ENCODE data around the gene TMEM40.

DNA sequence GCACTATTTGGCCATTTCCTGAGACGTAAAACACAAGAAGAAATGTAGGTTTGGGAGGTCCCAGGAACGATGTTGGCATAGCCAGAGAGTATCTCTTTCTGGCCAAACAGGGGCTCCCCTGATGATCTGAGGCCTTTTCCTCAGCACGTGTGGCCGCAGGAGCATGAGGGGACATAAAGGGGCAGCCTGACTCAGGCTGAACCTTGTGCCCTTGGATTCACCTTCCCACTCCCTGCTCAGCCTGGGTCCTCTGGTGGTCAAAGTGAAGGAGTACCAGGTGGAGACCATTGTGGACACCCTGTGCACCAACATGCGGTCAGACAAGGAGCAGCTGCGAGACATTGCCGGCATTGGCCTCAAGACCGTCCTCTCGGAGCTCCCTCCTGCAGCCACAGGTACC is 48.0 kb upstream of the TMEM40 start:
- TF ChIP-seq, protein P1, sequence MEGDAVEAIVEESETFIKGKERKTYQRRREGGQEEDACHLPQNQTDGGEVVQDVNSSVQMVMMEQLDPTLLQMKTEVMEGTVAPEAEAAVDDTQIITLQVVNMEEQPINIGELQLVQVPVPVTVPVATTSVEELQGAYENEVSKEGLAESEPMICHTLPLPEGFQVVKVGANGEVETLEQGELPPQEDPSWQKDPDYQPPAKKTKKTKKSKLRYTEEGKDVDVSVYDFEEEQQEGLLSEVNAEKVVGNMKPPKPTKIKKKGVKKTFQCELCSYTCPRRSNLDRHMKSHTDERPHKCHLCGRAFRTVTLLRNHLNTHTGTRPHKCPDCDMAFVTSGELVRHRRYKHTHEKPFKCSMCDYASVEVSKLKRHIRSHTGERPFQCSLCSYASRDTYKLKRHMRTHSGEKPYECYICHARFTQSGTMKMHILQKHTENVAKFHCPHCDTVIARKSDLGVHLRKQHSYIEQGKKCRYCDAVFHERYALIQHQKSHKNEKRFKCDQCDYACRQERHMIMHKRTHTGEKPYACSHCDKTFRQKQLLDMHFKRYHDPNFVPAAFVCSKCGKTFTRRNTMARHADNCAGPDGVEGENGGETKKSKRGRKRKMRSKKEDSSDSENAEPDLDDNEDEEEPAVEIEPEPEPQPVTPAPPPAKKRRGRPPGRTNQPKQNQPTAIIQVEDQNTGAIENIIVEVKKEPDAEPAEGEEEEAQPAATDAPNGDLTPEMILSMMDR (IDR thresholded peaks at IDR 0.05), result no peak
- TF ChIP-seq POLR2AphosphoS5 (IDR thresholded peaks at IDR 0.05) (no peak), POLR2A (IDR thresholded peaks at IDR 0.05) (no peak), EP300 (IDR thresholded peaks at IDR 0.05; ENCODE audit: low read depth) (no peak)
